Activated T-cell treated with anti-CD3 and anti-CD28 coated beads, Interleukin-2, amount 50 U/mL, for 24 hours (primary cell): ENCODE results near the gene WHRN.

ENCODE experiments used
- DNase-seq: peaks from one replicate; pipeline ENCODE4 v3.0.0-alpha.2; 2020
- H3K27ac Mint-ChIP-seq: 2 replicates; pipeline ENCODE4 v1.8.0; 2020; ENCODE audit warnings: mild to moderate bottlenecking, mixed read lengths
- H3K27me3 Mint-ChIP-seq: 2 replicates; pipeline ENCODE4 v1.8.0; 2020; ENCODE audit warnings: mixed read lengths
- H3K36me3 Mint-ChIP-seq: 2 replicates; pipeline ENCODE4 v1.8.0; 2020; ENCODE audit warnings: low read depth, mixed read lengths
- H3K4me1 Mint-ChIP-seq: 2 replicates; pipeline ENCODE4 v1.8.0; 2020; ENCODE audit warnings: low read depth, mixed read lengths
- H3K4me3 Mint-ChIP-seq: 2 replicates; pipeline ENCODE4 v1.8.0; 2020; ENCODE audit warnings: mild to moderate bottlenecking, moderate library complexity, mixed read lengths
- H3K9me3 Mint-ChIP-seq: 2 replicates; pipeline ENCODE4 v1.8.0; 2020; ENCODE audit warnings: mixed read lengths

Gene WHRN

GRCh38 chr9:114426046-114426948, 79.0 kb downstream of the WHRN start:
- Mint-ChIP-seq H3K27ac (no peak overlapping the region), H3K9me3 (no peaks in the 10 kb centered on the region), H3K36me3 (no peaks in the 10 kb centered on the region), H3K4me3 (no peak overlapping the region), H3K4me1 (no peaks in the 10 kb centered on the region), H3K27me3 (no peaks in the 10 kb centered on the region)
- no peak for DNase-seq

GRCh38 chr9:114425126-114425525, 80.1 kb downstream of the WHRN start:
- Mint-ChIP-seq H3K36me3 (no peaks in the 10 kb centered on the region), H3K27me3 (no peaks in the 10 kb centered on the region), H3K4me3 (no peak overlapping the region), H3K9me3 (no peaks in the 10 kb centered on the region), H3K4me1 (no peaks in the 10 kb centered on the region), H3K27ac (no peak overlapping the region)
- no peak for DNase-seq

- Mint-ChIP-seq H3K36me3 (no peaks in the 10 kb centered on the region), H3K4me1 (no peaks in the 10 kb centered on the region), H3K4me3 (no peak overlapping the region), H3K9me3 (no peaks in the 10 kb centered on the region), H3K27me3 (no peaks in the 10 kb centered on the region), H3K27ac (no peak overlapping the region)
- no peak for DNase-seq
Measured at GRCh38 chr9:114424126-114424525, 81.1 kb downstream of the WHRN start.

GRCh38 chr9:114423181-114423580, 82.1 kb downstream of the WHRN start:
- DNase-seq, result no peak
- Mint-ChIP-seq H3K4me1 (no peaks in the 10 kb centered on the region), H3K9me3 (no peaks in the 10 kb centered on the region), H3K27ac (no peak overlapping the region), H3K27me3 (no peaks in the 10 kb centered on the region), H3K4me3 (no peak overlapping the region), H3K36me3 (no peaks in the 10 kb centered on the region)

GRCh38 chr9:114421147-114421546, 84.1 kb downstream of the WHRN start:
- Mint-ChIP-seq H3K36me3 (no peaks in the 10 kb centered on the region), H3K27me3 (no peaks in the 10 kb centered on the region), H3K4me1 (peaks cover 5% of the 10 kb centered on the region), H3K9me3 (no peaks in the 10 kb centered on the region), H3K27ac (no peak overlapping the region), H3K4me3 (no peak overlapping the region)
- DNase-seq, result no peak

- Mint-ChIP-seq H3K4me1 (peaks cover 5% of the 10 kb centered on the region), H3K27me3 (no peaks in the 10 kb centered on the region), H3K27ac (no peak overlapping the region), H3K9me3 (no peaks in the 10 kb centered on the region), H3K4me3 (no peak overlapping the region), H3K36me3 (no peaks in the 10 kb centered on the region)
- DNase-seq, result no peak
Measured at GRCh38 chr9:114419796-114420195, 85.5 kb downstream of the WHRN start.

- DNase-seq, result no peak
- Mint-ChIP-seq H3K27me3 (no peaks in the 10 kb centered on the region), H3K9me3 (no peaks in the 10 kb centered on the region), H3K36me3 (no peaks in the 10 kb centered on the region), H3K27ac (no peak overlapping the region), H3K4me1 (peaks cover 5% of the 10 kb centered on the region), H3K4me3 (no peak overlapping the region)
Measured at GRCh38 chr9:114418053-114418452, 87.2 kb downstream of the WHRN start.

GRCh38 chr9:114417511-114417910, 87.8 kb downstream of the WHRN start:
- Mint-ChIP-seq H3K27ac (no peak overlapping the region), H3K9me3 (no peaks in the 10 kb centered on the region), H3K4me3 (no peak overlapping the region), H3K27me3 (no peaks in the 10 kb centered on the region), H3K36me3 (no peaks in the 10 kb centered on the region), H3K4me1 (peaks cover 5% of the 10 kb centered on the region)
- DNase-seq, result no peak

- no peaks in the 10 kb centered on the region for H3K9me3 Mint-ChIP-seq
- DNase-seq, result no peak
- H3K27ac Mint-ChIP-seq, result no peak overlapping the region
- H3K27me3 Mint-ChIP-seq, result no peaks in the 10 kb centered on the region
- no peak overlapping the region for H3K4me3 Mint-ChIP-seq
- H3K36me3 Mint-ChIP-seq, result no peaks in the 10 kb centered on the region
- H3K4me1 Mint-ChIP-seq, result peaks cover 5% of the 10 kb centered on the region
Measured at GRCh38 chr9:114416906-114417305, 88.4 kb downstream of the WHRN start.

- no peak for DNase-seq
- H3K36me3 Mint-ChIP-seq, result no peaks in the 10 kb centered on the region
- no peak overlapping the region for H3K27ac Mint-ChIP-seq
- peaks cover 5% of the 10 kb centered on the region for H3K4me1 Mint-ChIP-seq
- no peaks in the 10 kb centered on the region for H3K9me3 Mint-ChIP-seq
- no peak overlapping the region for H3K4me3 Mint-ChIP-seq
- H3K27me3 Mint-ChIP-seq, result no peaks in the 10 kb centered on the region
Measured at GRCh38 chr9:114416290-114416689, 89.0 kb downstream of the WHRN start.

- Mint-ChIP-seq H3K27me3 (no peaks in the 10 kb centered on the region), H3K4me3 (no peak overlapping the region), H3K9me3 (no peaks in the 10 kb centered on the region), H3K27ac (no peak overlapping the region), H3K4me1 (peaks cover 5% of the 10 kb centered on the region), H3K36me3 (no peaks in the 10 kb centered on the region)
- DNase-seq, result no peak
Measured at GRCh38 chr9:114414346-114414745, 90.9 kb downstream of the WHRN start.

GRCh38 chr9:114413861-114414301, 91.4 kb downstream of the WHRN start:
- no peaks in the 10 kb centered on the region for H3K36me3 Mint-ChIP-seq
- H3K4me3 Mint-ChIP-seq, result no peak overlapping the region
- H3K27ac Mint-ChIP-seq, result no peak overlapping the region
- peaks cover 5% of the 10 kb centered on the region for H3K4me1 Mint-ChIP-seq
- no peaks in the 10 kb centered on the region for H3K9me3 Mint-ChIP-seq
- H3K27me3 Mint-ChIP-seq, result no peaks in the 10 kb centered on the region
- DNase-seq, result no peak

- no peaks in the 10 kb centered on the region for H3K9me3 Mint-ChIP-seq
- no peak overlapping the region for H3K27ac Mint-ChIP-seq
- no peaks in the 10 kb centered on the region for H3K36me3 Mint-ChIP-seq
- no peaks in the 10 kb centered on the region for H3K4me1 Mint-ChIP-seq
- H3K4me3 Mint-ChIP-seq, result no peak overlapping the region
- no peak for DNase-seq
- H3K27me3 Mint-ChIP-seq, result no peaks in the 10 kb centered on the region
Measured at GRCh38 chr9:114412048-114412683, 93.1 kb downstream of the WHRN start.

- DNase-seq, result no peak
- Mint-ChIP-seq H3K4me1 (no peaks in the 10 kb centered on the region), H3K27ac (no peak overlapping the region), H3K4me3 (no peak overlapping the region), H3K9me3 (no peaks in the 10 kb centered on the region), H3K36me3 (no peaks in the 10 kb centered on the region), H3K27me3 (no peaks in the 10 kb centered on the region)
Measured at GRCh38 chr9:114411452-114411851, 93.8 kb downstream of the WHRN start.

GRCh38 chr9:114410910-114411309, 94.4 kb downstream of the WHRN start:
- Mint-ChIP-seq H3K27me3 (no peaks in the 10 kb centered on the region), H3K36me3 (no peaks in the 10 kb centered on the region), H3K4me1 (no peaks in the 10 kb centered on the region), H3K27ac (no peak overlapping the region), H3K9me3 (no peaks in the 10 kb centered on the region), H3K4me3 (no peak overlapping the region)
- no peak for DNase-seq
